ENCODE measurements around the gene DNAJA1. TPM values are rescaled to one million over a fixed set of nuclear protein-coding genes. Genes with fewer than 3 reads are reported as not detected.

The DNAJA1 gene
- total RNA-seq, 2 donors from 2014 or later: 60.5 to 112 TPM

DNA sequence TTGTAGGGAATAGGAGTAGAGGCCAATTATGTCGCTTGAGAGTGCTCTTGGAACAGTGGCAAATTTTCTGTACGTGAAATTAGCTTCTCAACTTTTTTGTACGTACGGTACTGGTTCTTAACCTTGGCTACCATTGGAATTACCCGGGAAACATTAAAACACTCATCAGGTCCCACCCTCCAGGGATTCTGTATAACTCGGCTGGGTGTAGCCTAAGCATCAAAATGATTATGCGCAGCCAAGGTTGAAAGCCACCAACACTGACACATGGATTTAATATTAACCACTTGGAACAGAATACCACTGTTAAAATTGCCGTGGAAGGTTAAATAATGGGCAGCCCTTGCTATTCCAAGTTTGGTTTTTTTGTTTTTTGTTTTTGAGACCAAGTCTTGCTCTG is 17.4 kb downstream of the DNAJA1 start:
- Histone ChIP-seq H3K36me3 (peaks cover 23% of the 10 kb centered on the region), H3K9me3 (no peaks in the 10 kb centered on the region), H3K4me3 (no peak overlapping the region), H3K4me1 (ENCODE audit: control insufficient read depth in 1 of 2, low read depth in 2 of 2) (peaks cover 0 to 6% of the 10 kb centered on the region in 2 donors), H3K27ac (no peak overlapping the region), H3K27me3 (replicated peaks; ENCODE audit: insufficient read depth) (no peaks in the 10 kb centered on the region)
- TF ChIP-seq, protein P1, sequence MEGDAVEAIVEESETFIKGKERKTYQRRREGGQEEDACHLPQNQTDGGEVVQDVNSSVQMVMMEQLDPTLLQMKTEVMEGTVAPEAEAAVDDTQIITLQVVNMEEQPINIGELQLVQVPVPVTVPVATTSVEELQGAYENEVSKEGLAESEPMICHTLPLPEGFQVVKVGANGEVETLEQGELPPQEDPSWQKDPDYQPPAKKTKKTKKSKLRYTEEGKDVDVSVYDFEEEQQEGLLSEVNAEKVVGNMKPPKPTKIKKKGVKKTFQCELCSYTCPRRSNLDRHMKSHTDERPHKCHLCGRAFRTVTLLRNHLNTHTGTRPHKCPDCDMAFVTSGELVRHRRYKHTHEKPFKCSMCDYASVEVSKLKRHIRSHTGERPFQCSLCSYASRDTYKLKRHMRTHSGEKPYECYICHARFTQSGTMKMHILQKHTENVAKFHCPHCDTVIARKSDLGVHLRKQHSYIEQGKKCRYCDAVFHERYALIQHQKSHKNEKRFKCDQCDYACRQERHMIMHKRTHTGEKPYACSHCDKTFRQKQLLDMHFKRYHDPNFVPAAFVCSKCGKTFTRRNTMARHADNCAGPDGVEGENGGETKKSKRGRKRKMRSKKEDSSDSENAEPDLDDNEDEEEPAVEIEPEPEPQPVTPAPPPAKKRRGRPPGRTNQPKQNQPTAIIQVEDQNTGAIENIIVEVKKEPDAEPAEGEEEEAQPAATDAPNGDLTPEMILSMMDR (IDR thresholded peaks at IDR 0.05): no peak
- ATAC-seq (ENCODE audit: insufficient number of reproducible peaks, low FRiP score, low read depth) (no peak), DNase-seq (ENCODE audit: low spot score) (no peak)

DNA sequence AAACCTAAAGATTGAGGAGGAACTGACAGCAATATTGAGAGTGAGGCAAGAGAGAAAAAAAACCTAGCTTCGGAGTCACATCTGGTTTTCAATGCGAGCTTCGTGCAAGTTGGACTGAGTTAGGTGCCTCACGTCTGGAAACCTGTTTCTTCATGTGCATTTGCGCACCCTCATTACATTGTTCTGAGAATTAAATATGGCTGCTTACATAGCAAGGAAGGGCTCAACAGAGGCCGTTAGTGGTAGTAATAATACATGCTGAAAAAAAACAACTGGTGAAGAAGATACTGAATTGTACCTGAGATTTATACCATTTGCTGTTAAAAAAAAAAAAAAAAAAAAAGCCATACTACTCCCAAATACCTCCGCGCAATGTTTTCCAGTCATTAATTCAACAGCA is 18.6 kb downstream of the DNAJA1 start:
- Histone ChIP-seq H3K27ac (peak overlapping the region; percentile 88 to 93), H3K4me3 (peak overlapping the region; percentile 74), H3K9me3 (no peaks in the 10 kb centered on the region), H3K36me3 (peaks cover 15% of the 10 kb centered on the region), H3K27me3 (replicated peaks; ENCODE audit: insufficient read depth) (no peaks in the 10 kb centered on the region), H3K4me1 (ENCODE audit: control insufficient read depth in 1 of 2, low read depth in 2 of 2) (peaks cover 0 to 6% of the 10 kb centered on the region in 2 donors)
- no peak for ATAC-seq (ENCODE audit: insufficient number of reproducible peaks, low FRiP score, low read depth)
- no peak for DNase-seq (ENCODE audit: low spot score)
- TF ChIP-seq, protein P1 (IDR thresholded peaks at IDR 0.05): no peak

DNA sequence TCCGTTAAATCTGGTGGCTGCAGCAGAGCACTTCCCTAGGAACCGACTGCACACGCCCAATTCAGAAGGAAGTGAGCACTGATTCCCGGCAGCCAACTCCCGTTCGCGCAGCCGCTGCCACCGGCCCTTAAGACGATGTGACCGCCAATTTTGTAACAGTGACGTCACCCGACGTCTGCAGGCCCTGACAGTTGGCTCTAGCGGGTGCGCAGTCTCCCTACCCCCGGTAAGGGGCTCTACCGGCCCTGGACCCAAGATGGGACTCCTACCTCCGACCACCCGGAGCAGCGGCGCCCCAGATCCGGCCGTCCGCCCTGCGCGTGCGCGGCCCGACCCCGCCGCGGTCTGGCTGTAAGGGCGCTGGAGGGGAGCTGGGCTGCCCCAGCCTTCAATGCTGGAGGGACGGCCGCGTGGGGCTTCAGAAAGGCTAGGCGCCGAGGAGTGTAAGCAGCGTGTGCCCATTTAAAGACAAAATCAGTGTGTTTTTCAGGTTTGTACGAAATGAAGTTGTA is 19.1 kb downstream of the DNAJA1 start:
- ATAC-seq (ENCODE audit: insufficient number of reproducible peaks, low FRiP score, low read depth): peak; percentile 86
- DNase-seq (ENCODE audit: low spot score): peak; percentile 78
- peaks cover 0 to 6% of the 10 kb centered on the region in 2 donors for H3K4me1 ChIP-seq (ENCODE audit: control insufficient read depth in 1 of 2, low read depth in 2 of 2)
- H3K9me3 ChIP-seq: no peaks in the 10 kb centered on the region
- peaks cover 9% of the 10 kb centered on the region for H3K36me3 ChIP-seq
- peak overlapping the region; percentile 74 for H3K4me3 ChIP-seq
- TF ChIP-seq, protein P1 (IDR thresholded peaks at IDR 0.05): no peak
- no peaks in the 10 kb centered on the region for H3K27me3 ChIP-seq (replicated peaks; ENCODE audit: insufficient read depth)
- peak overlapping the region; percentile 88 to 93 for H3K27ac ChIP-seq

DNA sequence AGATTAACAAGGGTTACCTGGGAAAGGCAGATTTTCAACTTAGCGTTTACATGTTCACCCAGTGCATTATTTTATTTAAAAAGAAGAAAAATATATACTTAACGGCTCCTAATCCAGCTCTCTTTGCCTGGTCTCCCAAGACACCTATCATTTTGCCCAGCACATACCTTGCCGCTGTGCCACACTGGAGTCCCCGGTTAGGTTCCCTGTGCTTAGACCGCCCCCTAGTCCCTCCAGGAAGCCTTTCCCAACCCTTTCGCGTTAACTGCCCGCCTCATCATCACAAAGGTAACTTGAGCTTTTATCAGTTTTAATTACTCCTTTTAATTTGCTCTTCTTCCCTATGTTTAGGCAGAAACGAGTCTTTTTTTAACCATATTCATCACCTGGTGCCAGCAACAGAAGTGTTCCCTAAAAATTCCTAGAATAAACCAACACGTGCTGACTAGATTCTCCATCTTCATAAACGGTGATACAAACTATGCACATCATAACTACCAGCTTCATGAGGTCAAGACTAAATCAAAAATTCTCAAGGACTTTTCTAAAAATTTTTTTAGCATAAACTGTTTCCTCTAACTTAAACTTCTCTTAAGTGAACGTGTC is 19.7 kb downstream of the DNAJA1 start:
- Histone ChIP-seq H3K4me1 (ENCODE audit: control insufficient read depth in 1 of 2, low read depth in 2 of 2) (peaks cover 0 to 6% of the 10 kb centered on the region in 2 donors), H3K36me3 (peaks cover 8% of the 10 kb centered on the region), H3K27me3 (replicated peaks; ENCODE audit: insufficient read depth) (no peaks in the 10 kb centered on the region), H3K27ac (peak overlapping the region; percentile 88 to 93), H3K9me3 (no peaks in the 10 kb centered on the region), H3K4me3 (peak overlapping the region; percentile 74)
- ATAC-seq (ENCODE audit: insufficient number of reproducible peaks, low FRiP score, low read depth) (no peak), DNase-seq (ENCODE audit: low spot score) (no peak)
- TF ChIP-seq, protein P1 (IDR thresholded peaks at IDR 0.05): no peak

DNA sequence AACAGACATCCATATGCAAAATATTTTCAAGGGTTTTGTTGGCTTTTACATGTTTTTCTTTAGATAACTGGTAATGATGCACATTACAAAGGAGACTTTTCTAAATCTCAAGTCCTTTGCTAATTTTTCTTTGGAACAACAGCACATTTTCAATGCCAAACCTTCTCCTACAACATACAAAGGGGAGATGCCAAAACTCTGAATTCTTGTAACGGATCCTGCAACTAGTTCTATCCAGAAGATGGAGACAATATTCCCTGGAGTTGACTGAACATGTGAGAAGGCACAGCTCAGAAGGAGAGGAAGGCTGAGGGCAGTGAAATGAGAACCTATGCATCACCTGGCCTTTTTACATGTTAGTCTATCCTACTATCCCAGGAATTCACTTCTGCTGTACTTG is 21.0 kb downstream of the DNAJA1 start:
- DNase-seq (ENCODE audit: low spot score): no peak
- no peak overlapping the region for H3K27ac ChIP-seq
- H3K4me3 ChIP-seq: no peak overlapping the region
- no peaks in the 10 kb centered on the region for H3K9me3 ChIP-seq
- no peaks in the 10 kb centered on the region for H3K27me3 ChIP-seq (replicated peaks; ENCODE audit: insufficient read depth)
- H3K36me3 ChIP-seq: peaks cover 8% of the 10 kb centered on the region
- H3K4me1 ChIP-seq (ENCODE audit: control insufficient read depth in 1 of 2, low read depth in 2 of 2): peaks cover 0 to 6% of the 10 kb centered on the region in 2 donors
- TF ChIP-seq, protein P1 (IDR thresholded peaks at IDR 0.05): no peak
- no peak for ATAC-seq (ENCODE audit: insufficient number of reproducible peaks, low FRiP score, low read depth)
